ENCODE results near the gene VPS13C. TPM values are rescaled to one million over a fixed set of nuclear protein-coding genes. Genes with fewer than 3 reads are reported as not detected.

The VPS13C gene
- total RNA-seq, 2 donors from 2014 or later, result 28.7 to 47.2 TPM

DNA sequence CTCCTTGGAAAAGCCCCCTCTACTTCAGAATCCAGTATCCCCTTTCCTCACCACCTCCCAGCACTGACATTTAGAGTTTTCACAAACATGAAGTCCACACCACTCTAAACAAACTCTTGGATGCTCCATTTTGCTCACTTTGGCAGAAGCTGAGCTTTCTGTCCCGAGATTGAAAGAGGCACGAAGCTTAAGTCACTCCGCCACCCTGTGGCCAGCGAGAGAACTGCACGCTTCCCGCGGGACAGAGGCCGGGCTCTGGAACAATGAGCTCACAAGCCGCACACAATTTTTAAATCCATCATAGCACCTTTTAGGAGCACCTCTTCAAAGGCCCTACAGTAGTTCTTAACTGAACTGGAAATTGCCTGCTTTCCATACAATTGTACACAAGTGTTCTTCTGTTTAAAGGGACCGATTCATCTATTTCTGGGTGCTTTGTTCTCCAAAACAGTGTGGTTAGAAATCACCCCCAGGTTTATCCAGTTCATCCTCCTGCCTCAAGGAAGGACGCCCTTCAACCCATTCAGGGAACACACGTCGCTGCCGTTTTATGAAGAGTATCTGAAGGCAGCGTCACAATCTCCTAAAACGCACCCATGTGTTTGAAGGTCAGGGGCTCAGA lies 226.1 kb downstream of the VPS13C start:
- Histone ChIP-seq H3K27me3 (ENCODE audit: control insufficient read depth, insufficient read depth, low read length, poor library complexity, severe bottlenecking) (peaks cover 11% of the 10 kb centered on the region), H3K36me3 (ENCODE audit: control insufficient read depth, insufficient read depth, low read length) (no peaks in the 10 kb centered on the region), H3K27ac (ENCODE audit: low read depth, low read length) (no peak overlapping the region), H3K9me3 (ENCODE audit: control insufficient read depth, low read length) (no peaks in the 10 kb centered on the region), H3K4me3 (ENCODE audit: low read length) (no peak overlapping the region), H3K9ac (ENCODE audit: extremely low read depth, low read length, poor library complexity, severe bottlenecking) (no peak overlapping the region), H3K4me1 (ENCODE audit: control insufficient read depth, insufficient read depth, low read length) (no peaks in the 10 kb centered on the region)
- H3K27me3 Mint-ChIP-seq (ENCODE audit: insufficient read depth), result peaks cover 8% of the 10 kb centered on the region
- H3K27ac Mint-ChIP-seq, result no peak overlapping the region
- H3K9me3 Mint-ChIP-seq, result no peaks in the 10 kb centered on the region
- H3K4me1 Mint-ChIP-seq, result no peaks in the 10 kb centered on the region
- H3K4me3 Mint-ChIP-seq, result no peak overlapping the region
- peak; percentile 95 for DNase-seq
- no peaks in the 10 kb centered on the region for H3K36me3 Mint-ChIP-seq (ENCODE audit: low read depth)
- WGBS, 2 experiments (ENCODE audit: insufficient coverage in 1 of 2, insufficient read length in 1 of 2), result 41 to 43% methylated on average over 14 to 16 of the region's 16 CpGs
- TF ChIP-seq, protein P1, sequence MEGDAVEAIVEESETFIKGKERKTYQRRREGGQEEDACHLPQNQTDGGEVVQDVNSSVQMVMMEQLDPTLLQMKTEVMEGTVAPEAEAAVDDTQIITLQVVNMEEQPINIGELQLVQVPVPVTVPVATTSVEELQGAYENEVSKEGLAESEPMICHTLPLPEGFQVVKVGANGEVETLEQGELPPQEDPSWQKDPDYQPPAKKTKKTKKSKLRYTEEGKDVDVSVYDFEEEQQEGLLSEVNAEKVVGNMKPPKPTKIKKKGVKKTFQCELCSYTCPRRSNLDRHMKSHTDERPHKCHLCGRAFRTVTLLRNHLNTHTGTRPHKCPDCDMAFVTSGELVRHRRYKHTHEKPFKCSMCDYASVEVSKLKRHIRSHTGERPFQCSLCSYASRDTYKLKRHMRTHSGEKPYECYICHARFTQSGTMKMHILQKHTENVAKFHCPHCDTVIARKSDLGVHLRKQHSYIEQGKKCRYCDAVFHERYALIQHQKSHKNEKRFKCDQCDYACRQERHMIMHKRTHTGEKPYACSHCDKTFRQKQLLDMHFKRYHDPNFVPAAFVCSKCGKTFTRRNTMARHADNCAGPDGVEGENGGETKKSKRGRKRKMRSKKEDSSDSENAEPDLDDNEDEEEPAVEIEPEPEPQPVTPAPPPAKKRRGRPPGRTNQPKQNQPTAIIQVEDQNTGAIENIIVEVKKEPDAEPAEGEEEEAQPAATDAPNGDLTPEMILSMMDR (conservative IDR thresholded peaks at IDR 0.05), result peak; percentile 98

DNA sequence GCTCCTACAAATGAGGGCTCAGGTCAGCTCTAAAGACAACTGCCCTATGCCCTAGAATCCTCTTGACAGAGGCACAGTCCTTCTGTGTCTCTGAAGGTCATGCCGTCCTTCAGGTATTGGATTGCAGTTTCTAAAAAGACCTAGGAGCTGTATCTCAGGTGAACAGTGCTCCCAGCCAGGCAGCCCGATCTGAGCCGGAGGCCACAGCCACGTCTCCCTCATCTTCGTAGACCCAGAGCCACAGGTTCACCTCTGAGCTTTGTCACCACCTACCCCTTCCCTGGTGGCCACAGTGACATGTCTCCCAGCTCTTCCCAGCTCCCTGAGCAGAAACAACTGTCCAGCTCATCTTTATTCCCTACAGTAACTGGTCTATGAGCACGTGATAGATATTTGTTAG lies 228.0 kb downstream of the VPS13C start:
- peaks cover 11% of the 10 kb centered on the region for H3K27me3 ChIP-seq (ENCODE audit: control insufficient read depth, insufficient read depth, low read length, poor library complexity, severe bottlenecking)
- WGBS, 2 experiments (ENCODE audit: insufficient coverage in 1 of 2, insufficient read length in 1 of 2), result 94 to 100% methylated on average over 3 to 6 of the region's 6 CpGs
- H3K9me3 ChIP-seq (ENCODE audit: control insufficient read depth, low read length), result no peaks in the 10 kb centered on the region
- Mint-ChIP-seq H3K9me3 (no peaks in the 10 kb centered on the region), H3K4me1 (no peaks in the 10 kb centered on the region), H3K27me3 (ENCODE audit: insufficient read depth) (peaks cover 8% of the 10 kb centered on the region), H3K36me3 (ENCODE audit: low read depth) (no peaks in the 10 kb centered on the region), H3K27ac (no peak overlapping the region), H3K4me3 (no peak overlapping the region)
- TF ChIP-seq, protein P1 (conservative IDR thresholded peaks at IDR 0.05), result no peak
- no peak for DNase-seq
- no peak overlapping the region for H3K27ac ChIP-seq (ENCODE audit: low read depth, low read length)
- no peaks in the 10 kb centered on the region for H3K4me1 ChIP-seq (ENCODE audit: control insufficient read depth, insufficient read depth, low read length)
- no peaks in the 10 kb centered on the region for H3K36me3 ChIP-seq (ENCODE audit: control insufficient read depth, insufficient read depth, low read length)
- no peak overlapping the region for H3K9ac ChIP-seq (ENCODE audit: extremely low read depth, low read length, poor library complexity, severe bottlenecking)
- no peak overlapping the region for H3K4me3 ChIP-seq (ENCODE audit: low read length)

DNA sequence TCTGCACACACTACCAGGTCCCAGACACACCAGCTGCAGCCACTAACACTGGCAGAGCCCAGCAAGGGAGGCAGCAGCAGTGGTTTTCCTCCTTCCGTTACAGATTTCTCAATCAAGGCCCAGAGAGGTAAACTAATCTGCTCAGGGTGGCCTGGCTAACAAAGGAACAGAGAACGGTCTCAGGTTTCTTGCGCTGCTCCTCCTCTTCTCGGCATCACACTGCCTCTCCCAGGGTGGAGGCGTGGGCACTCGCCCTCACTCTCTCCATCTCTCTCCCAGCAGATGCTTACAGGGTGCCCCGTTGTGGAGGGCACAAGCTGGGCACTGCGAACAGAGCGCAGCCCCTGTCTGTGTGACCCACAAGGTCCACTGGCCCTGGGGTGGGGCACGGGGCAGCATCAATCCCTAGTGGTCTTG lies 228.7 kb downstream of the VPS13C start:
- H3K4me3 ChIP-seq (ENCODE audit: low read length), result no peak overlapping the region
- Mint-ChIP-seq H3K27me3 (ENCODE audit: insufficient read depth) (peaks cover 8% of the 10 kb centered on the region), H3K4me3 (no peak overlapping the region), H3K4me1 (no peaks in the 10 kb centered on the region), H3K36me3 (ENCODE audit: low read depth) (no peaks in the 10 kb centered on the region), H3K27ac (no peak overlapping the region), H3K9me3 (no peaks in the 10 kb centered on the region)
- TF ChIP-seq, protein P1 (conservative IDR thresholded peaks at IDR 0.05), result no peak
- H3K27me3 ChIP-seq (ENCODE audit: control insufficient read depth, insufficient read depth, low read length, poor library complexity, severe bottlenecking), result peaks cover 11% of the 10 kb centered on the region
- H3K4me1 ChIP-seq (ENCODE audit: control insufficient read depth, insufficient read depth, low read length), result no peaks in the 10 kb centered on the region
- no peaks in the 10 kb centered on the region for H3K36me3 ChIP-seq (ENCODE audit: control insufficient read depth, insufficient read depth, low read length)
- H3K9ac ChIP-seq (ENCODE audit: extremely low read depth, low read length, poor library complexity, severe bottlenecking), result no peak overlapping the region
- no peaks in the 10 kb centered on the region for H3K9me3 ChIP-seq (ENCODE audit: control insufficient read depth, low read length)
- H3K27ac ChIP-seq (ENCODE audit: low read depth, low read length), result no peak overlapping the region
- DNase-seq, result no peak
- WGBS, 2 experiments (ENCODE audit: insufficient coverage in 1 of 2, insufficient read length in 1 of 2), result 71 to 81% methylated on average over 4 to 10 of the region's 10 CpGs
